ENCODE measurements around the gene GRK5.

GRK5 gene

DNA sequence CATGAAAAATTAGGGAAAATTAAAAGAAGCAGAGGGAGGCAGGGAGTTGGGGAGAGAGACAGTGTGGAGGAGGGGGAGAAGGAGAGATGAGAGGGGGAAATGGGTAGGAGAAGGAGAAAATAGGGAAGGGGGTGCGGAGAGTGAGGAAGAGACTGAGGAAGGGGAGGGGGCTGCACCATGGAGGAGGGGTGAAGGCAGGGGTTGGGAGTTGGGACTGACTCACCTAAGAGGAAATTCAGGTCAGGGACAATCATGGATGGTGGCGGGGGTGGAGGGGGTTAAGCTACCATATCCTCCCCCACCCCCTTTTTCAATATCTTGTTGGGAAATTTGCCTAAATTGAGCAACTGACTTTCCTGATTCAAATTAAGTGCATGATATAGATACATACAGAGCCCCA lies 8.0 kb downstream of the GRK5 start:
- no peak overlapping the region for H3K27ac ChIP-seq
- TF ChIP-seq ZFX (IDR thresholded peaks at IDR 0.05; ENCODE audit: borderline replicate concordance) = no peak
- TF ChIP-seq, protein P1, sequence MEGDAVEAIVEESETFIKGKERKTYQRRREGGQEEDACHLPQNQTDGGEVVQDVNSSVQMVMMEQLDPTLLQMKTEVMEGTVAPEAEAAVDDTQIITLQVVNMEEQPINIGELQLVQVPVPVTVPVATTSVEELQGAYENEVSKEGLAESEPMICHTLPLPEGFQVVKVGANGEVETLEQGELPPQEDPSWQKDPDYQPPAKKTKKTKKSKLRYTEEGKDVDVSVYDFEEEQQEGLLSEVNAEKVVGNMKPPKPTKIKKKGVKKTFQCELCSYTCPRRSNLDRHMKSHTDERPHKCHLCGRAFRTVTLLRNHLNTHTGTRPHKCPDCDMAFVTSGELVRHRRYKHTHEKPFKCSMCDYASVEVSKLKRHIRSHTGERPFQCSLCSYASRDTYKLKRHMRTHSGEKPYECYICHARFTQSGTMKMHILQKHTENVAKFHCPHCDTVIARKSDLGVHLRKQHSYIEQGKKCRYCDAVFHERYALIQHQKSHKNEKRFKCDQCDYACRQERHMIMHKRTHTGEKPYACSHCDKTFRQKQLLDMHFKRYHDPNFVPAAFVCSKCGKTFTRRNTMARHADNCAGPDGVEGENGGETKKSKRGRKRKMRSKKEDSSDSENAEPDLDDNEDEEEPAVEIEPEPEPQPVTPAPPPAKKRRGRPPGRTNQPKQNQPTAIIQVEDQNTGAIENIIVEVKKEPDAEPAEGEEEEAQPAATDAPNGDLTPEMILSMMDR (IDR thresholded peaks at IDR 0.05) = no peak

- TF ChIP-seq, protein P1 (IDR thresholded peaks at IDR 0.05) = no peak
- TF ChIP-seq ZFX (IDR thresholded peaks at IDR 0.05; ENCODE audit: borderline replicate concordance) = no peak
- H3K27ac ChIP-seq = no peak overlapping the region
Observed at GRCh38 chr10:119216127-119216526, 8.8 kb downstream of the GRK5 start.

- TF ChIP-seq, protein P1 (IDR thresholded peaks at IDR 0.05) = no peak
- no peak for TF ChIP-seq ZFX (IDR thresholded peaks at IDR 0.05; ENCODE audit: borderline replicate concordance)
- no peak overlapping the region for H3K27ac ChIP-seq
Observed at GRCh38 chr10:119217401-119217800, 10.0 kb downstream of the GRK5 start.

DNA sequence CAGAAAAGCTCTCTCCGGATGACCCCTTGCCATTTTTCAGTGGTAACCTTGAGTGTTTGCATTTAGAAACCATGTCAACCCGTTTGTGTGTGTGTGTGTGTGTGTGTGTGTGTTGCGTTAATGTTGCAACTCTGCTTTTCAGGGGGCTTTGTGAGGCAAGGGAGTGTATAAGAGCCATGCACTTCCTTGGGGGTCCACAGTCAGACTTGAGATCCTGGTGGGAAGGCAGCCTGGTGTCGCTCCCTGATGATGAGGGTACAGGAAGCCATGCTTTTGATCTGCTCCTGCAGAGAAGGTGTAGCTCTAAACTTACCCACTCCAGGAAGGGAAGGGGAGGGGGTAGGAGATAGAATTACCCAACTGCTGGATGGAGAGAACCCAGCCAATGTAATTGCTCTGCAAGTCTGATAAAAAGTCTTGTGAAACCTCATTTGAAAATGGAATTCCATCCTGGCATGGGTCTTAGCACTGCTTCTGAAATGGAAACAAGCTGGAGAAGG lies 10.7 kb downstream of the GRK5 start:
- H3K27ac ChIP-seq = no peak overlapping the region
- TF ChIP-seq ZFX (IDR thresholded peaks at IDR 0.05; ENCODE audit: borderline replicate concordance) = no peak
- TF ChIP-seq, protein P1 (IDR thresholded peaks at IDR 0.05) = no peak

DNA sequence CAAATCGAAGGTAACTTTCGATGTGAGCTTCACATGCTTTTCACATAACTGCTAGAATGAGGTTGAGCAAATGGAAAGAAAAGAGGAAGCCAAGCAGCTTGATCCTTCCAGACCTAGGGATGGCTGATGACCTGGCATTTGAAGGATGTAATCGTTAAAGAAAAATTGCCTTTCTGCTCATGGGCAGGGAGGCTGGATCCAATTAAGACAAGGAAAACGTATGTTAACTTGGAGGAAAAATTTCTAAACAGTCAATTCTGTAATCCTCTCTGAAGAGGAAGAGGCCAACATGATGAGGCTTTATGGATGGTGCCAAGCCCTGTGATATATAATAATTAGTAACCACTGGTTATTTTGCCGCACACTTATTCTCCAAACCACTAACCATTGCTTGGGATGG lies 12.5 kb downstream of the GRK5 start:
- no peak overlapping the region for H3K27ac ChIP-seq
- TF ChIP-seq ZFX (IDR thresholded peaks at IDR 0.05; ENCODE audit: borderline replicate concordance) = no peak
- TF ChIP-seq, protein P1 (IDR thresholded peaks at IDR 0.05) = no peak

DNA sequence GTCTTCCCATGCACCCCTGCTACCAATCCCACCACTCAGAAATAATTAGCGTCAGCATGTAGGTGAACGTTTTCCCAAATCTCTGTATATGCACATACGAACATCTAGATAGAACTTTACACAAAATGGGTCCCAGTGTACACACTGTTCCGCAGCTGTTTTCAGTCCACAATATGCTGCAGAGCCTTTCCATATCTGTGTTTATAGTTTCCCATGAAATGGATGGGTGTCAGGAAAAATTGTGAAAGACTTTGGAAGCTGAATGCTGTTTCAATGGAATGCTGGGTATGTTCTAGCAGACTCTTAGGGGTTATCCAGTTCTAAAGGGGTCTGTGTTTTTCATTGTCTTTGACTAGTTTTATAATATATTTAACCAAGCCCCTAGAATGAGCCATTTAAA lies 13.8 kb downstream of the GRK5 start:
- no peak for TF ChIP-seq ZFX (IDR thresholded peaks at IDR 0.05; ENCODE audit: borderline replicate concordance)
- TF ChIP-seq, protein P1 (IDR thresholded peaks at IDR 0.05) = no peak
- no peak overlapping the region for H3K27ac ChIP-seq

DNA sequence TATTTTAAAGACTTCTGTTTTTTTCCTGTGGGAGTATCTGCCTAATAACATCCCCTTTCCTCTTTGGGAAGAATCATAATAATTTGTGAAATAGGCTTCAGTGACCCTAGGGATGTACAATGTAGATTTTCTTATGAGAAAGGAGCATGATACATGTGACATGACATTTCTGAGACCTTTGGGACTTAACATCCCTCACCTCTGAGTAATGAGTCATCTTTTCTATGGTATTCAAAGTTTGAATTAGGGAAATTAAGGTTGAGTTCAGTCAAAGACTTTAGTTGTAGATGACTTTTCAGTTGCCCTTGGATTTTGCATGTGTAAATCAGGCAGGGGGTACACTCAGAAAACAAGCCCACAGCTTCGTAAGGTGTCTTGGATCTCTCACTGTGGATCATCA lies 14.3 kb downstream of the GRK5 start:
- H3K27ac ChIP-seq = no peak overlapping the region
- TF ChIP-seq ZFX (IDR thresholded peaks at IDR 0.05; ENCODE audit: borderline replicate concordance) = no peak
- TF ChIP-seq, protein P1 (IDR thresholded peaks at IDR 0.05) = no peak
